K562 (cell line): Measurements from ENCODE around the gene SPATA25. TPM values are rescaled to one million over a fixed set of nuclear protein-coding genes. Genes with fewer than 3 reads are reported as not detected.
A peak's percentile ranks its signal among the peaks of the same experiment; 100 is the strongest.

ENCODE experiments used
- ARHGAP35 ChIP-seq: fragments of 450-650 bp; IDR thresholded peaks from 2 replicates; pipeline ENCODE4 v1.6.1; 2018; ENCODE audit not compliant: partially characterized antibody
- BCL6 ChIP-seq: fragments of 250-450 bp; sonication (Bioruptor Pico); IDR thresholded peaks from 2 replicates; pipeline ENCODE4 v1.4.0; 2020
- ETS1 ChIP-seq: conservative IDR thresholded peaks from 2 replicates; pipeline ENCODE4 v1.6.1; 2011; ENCODE audit warnings: low read depth, mild to moderate bottlenecking, low read length; ENCODE audit not compliant: control insufficient read depth
- FOSL1 ChIP-seq: fragments of 200-800 bp; sonication (Bioruptor generic); conservative IDR thresholded peaks from 2 replicates; pipeline ENCODE4 v1.6.1; 2016; ENCODE audit warnings: missing genetic modification characterization, missing compliant biosample characterization
- FOXA3 ChIP-seq, 2 experiments: fragments of 450-650 bp in 1 of 2; sonication (generic) in 1 of 2; formaldehyde crosslinking; IDR thresholded peaks in 1 of 2; conservative IDR thresholded peaks in 1 of 2; 2 replicates each; pipeline versions ENCODE4 v1.4.0 to v1.8.0; 2020 to 2022; ENCODE audit warnings: mild to moderate bottlenecking in 2 of 2, missing genetic modification reagents in 1 of 2
- GATAD2B ChIP-seq: fragments of 450-650 bp; IDR thresholded peaks from 2 replicates; pipeline ENCODE4 v1.6.1; 2017; ENCODE audit warnings: mild to moderate bottlenecking, borderline replicate concordance
- OTX1 ChIP-seq: fragments of 450-650 bp; formaldehyde crosslinking; IDR thresholded peaks from 2 replicates; pipeline ENCODE4 v1.4.0; 2022; ENCODE audit warnings: mild to moderate bottlenecking
- PML ChIP-seq: IDR thresholded peaks from 2 replicates; pipeline ENCODE4 v1.6.1; 2012; ENCODE audit warnings: low read length, inconsistent platforms
- RUNX1 ChIP-seq: sonication (generic); IDR thresholded peaks from 2 replicates; pipeline ENCODE4 v1.6.1; 2016; ENCODE audit warnings: antibody characterized with exemption, low read depth
- SREBF2 ChIP-seq: sonication (generic); formaldehyde crosslinking; IDR thresholded peaks from 2 replicates; pipeline ENCODE4 v1.4.0; 2020; ENCODE audit warnings: mild to moderate bottlenecking, missing genetic modification reagents
- ZFP91 ChIP-seq: sonication (generic); formaldehyde crosslinking; IDR thresholded peaks from 2 replicates; pipeline ENCODE4 v1.8.0; 2022; ENCODE audit warnings: mild to moderate bottlenecking, missing genetic modification reagents
- ZNF121 ChIP-seq: sonication (generic); formaldehyde crosslinking; conservative IDR thresholded peaks from 2 replicates; pipeline ENCODE4 v1.8.0; 2022; ENCODE audit warnings: missing genetic modification reagents
- ZNF224 ChIP-seq: sonication (generic); formaldehyde crosslinking; IDR thresholded peaks from 2 replicates; pipeline ENCODE4 v1.8.0; 2022; ENCODE audit warnings: mild to moderate bottlenecking, missing genetic modification reagents
- ZNF518B ChIP-seq: fragments of 250-450 bp; sonication (Bioruptor Pico); IDR thresholded peaks from 2 replicates; pipeline ENCODE4 v1.5.0; 2021; ENCODE audit warnings: mild to moderate bottlenecking, moderate library complexity
- ZNF609 ChIP-seq: sonication (generic); formaldehyde crosslinking; IDR thresholded peaks from 2 replicates; pipeline ENCODE4 v1.8.1; 2023; ENCODE audit warnings: missing genetic modification reagents, mild to moderate bottlenecking, borderline replicate concordance
- ZNF75A ChIP-seq: fragments of 450-650 bp; formaldehyde crosslinking; IDR thresholded peaks from 2 replicates; pipeline ENCODE4 v1.4.0; 2020; ENCODE audit warnings: mild to moderate bottlenecking
- ZNF785 ChIP-seq: fragments of 250-450 bp; sonication (Bioruptor Pico); IDR thresholded peaks from 2 replicates; pipeline ENCODE4 v1.4.0; 2020; ENCODE audit warnings: mild to moderate bottlenecking
- polyA plus RNA-seq, 8 experiments: library from polyadenylated mRNA; depleted of rRNA in 4 of 8; stranded (reverse) in 5 of 8; unstranded in 3 of 8; fragments of >200 nt; fragmentation: Nextera tagmentation in 2 of 8; fragmentation: Illumina TruSeq in 1 of 8; extraction: Ambion mirVana in 2 of 8; extraction: Trizol in 1 of 8; gene quantifications; 2 replicates each; pipeline versions ENCODE4 v1.2.1 to v1.2.3, GENCODE V29; 2011 to 2014; ENCODE audit warnings: inconsistent platforms in 1 of 8, missing spikeins in 1 of 8
- total RNA-seq, 7 experiments: library from RNA; depleted of rRNA in 6 of 7; stranded (reverse); fragments of >200 nt in 6 of 7; fragmentation: Illumina TruSeq in 2 of 7; extraction: Trizol in 2 of 7; gene quantifications; 2 replicates each; pipeline versions ENCODE4 v1.2.1 to v1.2.3, GENCODE V29; 2011 to 2021; ENCODE audit warnings: low replicate concordance in 1 of 7

The SPATA25 gene
- total and polyA plus RNA-seq, 9 of the 15 experiments (the other 6 are each of a cell fraction or from before 2014, with no cell fraction given), result 0.21 to 0.95 (median 0.53) TPM; not detected in 3

GRCh38 chr20:45934586-45935415 is 47.4 kb upstream of the SPATA25 start, which contains the start of gene PCIF1 (continued):
- TF ChIP-seq ETS1 (peak; percentile 91), RUNX1 (no peak; the same call in 1 of the 2 replicates), ARHGAP35 (no peak), ZNF121 (no peak), ZNF518B (CRISPR knock-in tag) (no peak), SREBF2 (no peak), GATAD2B (no peak), ZFP91 (CRISPR knock-in tag) (no peak), ZNF224 (no peak), PML (peak; percentile 75), ZNF75A (CRISPR knock-in tag) (no peak), BCL6 (CRISPR knock-in tag) (no peak), ZNF785 (no peak), FOSL1 (tag) (no peak), OTX1 (peak; percentile 78; the same call in 1 of the 2 replicates), FOXA3 (CRISPR knock-in tag; conservative IDR thresholded peaks at IDR 0.05 in 1 of 2, IDR thresholded peaks at IDR 0.05 in 1 of 2) (no peak), ZNF609 (CRISPR knock-in tag) (peak; percentile 96; the same call in 1 of the 2 replicates)
